ENCODE data around the gene SLC25A10. TPM values are rescaled to one million over a fixed set of nuclear protein-coding genes. Genes with fewer than 3 reads are reported as not detected.

Gene SLC25A10
- total and polyA plus RNA-seq, 2 of the 8 experiments (the other 6 are each of a cell fraction or from before 2014, with no cell fraction given), result 22.2 to 43.0 TPM

GRCh38 chr17:81690066-81690465, 22.0 kb upstream of the SLC25A10 start:
- no peak overlapping the region for H2BK15ac ChIP-seq (ENCODE audit: low read length)
- H3K27ac ChIP-seq (ENCODE audit: low read depth, low read length), result no peak overlapping the region
- no peak overlapping the region for H3K14ac ChIP-seq (ENCODE audit: insufficient read length)
- no peak overlapping the region for H3K18ac ChIP-seq (ENCODE audit: extremely low read depth, low read length)
- 94% methylated on average over 18 of the region's 18 CpGs; no CpG with 5 or more reads in 1 of the 2 experiments for WGBS, 2 experiments (ENCODE audit: extremely low coverage in 1 of 2, insufficient coverage in 1 of 2, insufficient read length in 1 of 2, insufficient replicate concordance in 2 of 2, low coverage in 1 of 2, low lambda C conversion rate in 2 of 2, missing lambda C conversion rate in 1 of 2)
- H4K20me1 ChIP-seq (replicated peaks in 1 of 2; ENCODE audit: control insufficient read depth in 1 of 2, insufficient read depth in 2 of 2, low read length in 2 of 2), result peaks cover 0 to 25% of the 10 kb centered on the region in 2 experiments
- no peak overlapping the region for H3K4me3 ChIP-seq (ENCODE audit: extremely low read depth in 1 of 4, insufficient read depth in 2 of 4, low read depth in 3 of 4, low read length in 4 of 4)
- peaks cover 5% of the 10 kb centered on the region for H3K79me1 ChIP-seq (ENCODE audit: low read depth, low read length)
- FAIRE-seq (no peak), DNase-seq (ENCODE audit: low read depth in 1 of 2, low spot score in 2 of 2) (no peak)
- no peak overlapping the region for H4K8ac ChIP-seq (ENCODE audit: extremely low read depth, insufficient read depth, low read length)
- H3K23me2 ChIP-seq (ENCODE audit: low read depth, low read length), result no peaks in the 10 kb centered on the region
- H2BK20ac ChIP-seq (ENCODE audit: low read length), result no peak overlapping the region
- no peak for TF ChIP-seq RBBP5 (IDR thresholded peaks at IDR 0.05; ENCODE audit: borderline replicate concordance, low read depth, low read length)
- no peak for TF ChIP-seq RFX5 (IDR thresholded peaks at IDR 0.05; ENCODE audit: borderline replicate concordance, low read depth, low read length)
- TF ChIP-seq RAD21 (IDR thresholded peaks at IDR 0.05 in 1 of 2, conservative IDR thresholded peaks at IDR 0.05 in 1 of 2; ENCODE audit: low read depth in 2 of 2, low read length in 2 of 2), result no peak
- no peak overlapping the region for H2AK5ac ChIP-seq (ENCODE audit: low read depth, low read length)
- H3K56ac ChIP-seq (replicated peaks; ENCODE audit: insufficient read length, low read depth, low read length), result no peak overlapping the region
- no peak overlapping the region for H4K91ac ChIP-seq (replicated peaks; ENCODE audit: insufficient read length, low read length)
- no peak overlapping the region for H3K9ac ChIP-seq (replicated peaks in 1 of 4; ENCODE audit: extremely low read depth in 1 of 4, low read depth in 3 of 4, low read length in 3 of 4)
- H3K23ac ChIP-seq (ENCODE audit: insufficient read length), result no peak overlapping the region
- H4K5ac ChIP-seq (ENCODE audit: insufficient read length, low read depth, low read length), result no peak overlapping the region
- H3K27me3 ChIP-seq (replicated peaks in 1 of 4; ENCODE audit: control insufficient read depth in 3 of 4, extremely low read depth in 1 of 4, insufficient read depth in 3 of 4, low read length in 3 of 4), result no peaks in the 10 kb centered on the region
- CTCF ChIA-PET (ENCODE audit: partially characterized antibody), result interaction anchor here (1.0 to 1.4 kb wide), 3 partner anchors 11 to 19 kb away, joined by 3 to 4 read pairs (median 3); no protein-coding TSS in a partner anchor
- H2BK120ac ChIP-seq (replicated peaks; ENCODE audit: low read depth, low read length), result no peak overlapping the region
- no peak overlapping the region for H2BK5ac ChIP-seq (ENCODE audit: low read depth, low read length)
- peaks cover 4 to 56% (median 28%) of the 10 kb centered on the region in 4 experiments; a peak in 6 of 8 replicates for H3K36me3 ChIP-seq (ENCODE audit: control insufficient read depth in 2 of 4, insufficient read depth in 4 of 4, low read length in 3 of 4)
- POLR2A ChIA-PET (ENCODE audit: partially characterized antibody), result interaction anchor here (0.7 to 28.4 kb wide), 4 partner anchors 8 to 22 kb away, joined by 3 to 436 read pairs (median 52); partner anchors contain the start of genes ARL16, HGS, MRPL12 and SLC25A10
- no peak overlapping the region for H2AFZ ChIP-seq (ENCODE audit: low read length)
- peaks cover 0 to 2% (median under 1%) of the 10 kb centered on the region in 4 experiments; a peak in 2 of 7 replicates for H3K4me1 ChIP-seq (replicated peaks in 1 of 4; ENCODE audit: control insufficient read depth in 3 of 4, insufficient read depth in 4 of 4, low read length in 3 of 4)
- no peak overlapping the region for H3K4me2 ChIP-seq (ENCODE audit: insufficient read depth in 1 of 2, low read depth in 2 of 2, low read length in 2 of 2)
- H3K79me2 ChIP-seq (ENCODE audit: control insufficient read depth in 1 of 2, insufficient read depth in 2 of 2, low read length in 2 of 2), result peaks cover 0 to 12% of the 10 kb centered on the region in 2 experiments; a peak in 2 of 4 replicates
- H3K4ac ChIP-seq (replicated peaks; ENCODE audit: insufficient read length, low read depth, low read length), result no peak overlapping the region
- no peaks in the 10 kb centered on the region for H3K9me3 ChIP-seq (ENCODE audit: insufficient read depth in 2 of 2, low read depth in 1 of 2, low read length in 1 of 2)
- H2BK12ac ChIP-seq (ENCODE audit: low read depth, low read length), result no peak overlapping the region

All from H1 (cell line).